GM18508 (cell line): ENCODE measurements around the gene DNAJC1.

ENCODE experiments used
- ATAC-seq: cut with Tn5 transposase; IDR thresholded peaks from one replicate; pipeline ENCODE4 v1.9.1; 2021; ENCODE audit warnings: moderate number of reproducible peaks; ENCODE audit not compliant: insufficient read depth, unreplicated experiment

Gene DNAJC1

GRCh38 chr10:22010973-22011408, 7.5 kb upstream of the DNAJC1 start:
- ATAC-seq = no peak

GRCh38 chr10:22010539-22010938, 7.0 kb upstream of the DNAJC1 start:
- no peak for ATAC-seq

DNA sequence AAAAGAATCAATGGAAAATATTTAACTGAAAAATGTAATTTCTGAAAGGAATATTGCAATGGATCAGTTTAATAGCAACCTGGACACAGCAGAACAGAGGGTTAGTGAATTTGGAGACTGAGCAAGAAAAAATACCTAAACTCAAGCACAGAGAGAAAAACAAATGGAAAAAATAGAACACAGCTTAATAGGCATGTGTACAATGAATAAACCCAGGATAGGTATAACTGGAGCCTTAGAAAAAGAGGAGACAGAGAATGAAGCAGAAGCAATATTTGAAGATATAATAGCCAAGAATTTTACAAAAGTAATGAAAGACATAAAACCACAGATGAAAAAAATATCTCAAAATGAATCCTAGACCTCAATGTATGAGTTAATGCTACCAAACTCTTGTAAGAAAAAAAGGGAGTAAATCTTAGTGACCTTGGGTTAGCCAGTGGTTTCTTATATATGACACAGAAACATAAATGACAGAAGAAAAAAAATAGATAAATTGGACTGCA, 2.9 kb upstream of the DNAJC1 start:
- ATAC-seq = no peak

- ATAC-seq = no peak
These were observed 2.2 kb upstream of the DNAJC1 start for GRCh38 chr10:22005763-22006162.

- peak; percentile 4 for ATAC-seq
These were observed 393 bp upstream of the DNAJC1 start for GRCh38 chr10:22003964-22004281.

DNA sequence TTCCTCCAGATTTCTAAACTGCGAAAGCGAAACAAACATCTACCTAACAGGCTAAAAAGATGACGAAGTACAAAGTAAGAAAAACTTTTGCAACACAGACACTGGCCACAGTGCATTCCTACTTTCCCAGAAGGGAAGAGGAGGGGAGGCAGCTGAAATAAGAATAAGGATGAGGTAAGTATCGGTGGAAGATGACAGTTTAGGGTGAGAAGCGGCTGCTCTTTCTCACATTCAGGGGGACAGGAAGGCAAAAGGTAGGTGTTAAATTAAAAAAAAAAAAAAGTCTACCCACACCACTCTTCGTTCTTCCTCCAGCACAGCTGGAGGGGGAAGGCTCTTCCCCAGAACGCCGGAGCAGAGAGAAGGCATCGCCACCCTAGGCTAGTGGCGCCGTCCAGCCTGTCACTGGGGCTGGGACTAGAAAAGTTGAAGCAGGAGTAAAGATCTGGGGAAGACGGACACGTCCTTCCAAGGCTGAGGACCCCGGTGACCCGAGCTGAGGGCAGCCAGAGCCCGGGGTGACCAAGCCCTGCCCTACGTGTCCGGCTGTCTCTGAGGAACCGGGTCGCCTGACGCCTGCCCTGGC, 846 bp downstream of the DNAJC1 start:
- ATAC-seq = no peak

DNA sequence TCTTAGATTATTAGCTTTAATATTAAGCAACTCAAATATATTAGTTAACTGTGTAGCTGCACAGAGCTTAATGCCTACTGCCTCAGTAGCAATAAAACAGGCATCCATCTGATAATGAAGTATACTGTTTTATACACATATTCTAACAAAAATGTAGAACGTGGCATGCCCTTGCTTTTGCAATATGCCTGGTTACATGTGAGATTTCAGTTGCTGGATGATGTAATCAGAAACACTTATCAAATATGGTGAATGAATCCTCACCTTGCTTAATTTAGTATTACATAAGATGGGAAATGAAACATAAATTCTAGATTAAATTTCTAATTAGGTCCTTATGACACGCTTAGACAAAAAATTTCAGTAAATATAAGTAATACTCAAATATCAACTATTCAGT, 8.0 kb downstream of the DNAJC1 start:
- ATAC-seq = no peak

GRCh38 chr10:21993360-21994001, 10.0 kb downstream of the DNAJC1 start:
- ATAC-seq = no peak

GRCh38 chr10:21991785-21992184, 11.7 kb downstream of the DNAJC1 start:
- ATAC-seq = no peak

DNA sequence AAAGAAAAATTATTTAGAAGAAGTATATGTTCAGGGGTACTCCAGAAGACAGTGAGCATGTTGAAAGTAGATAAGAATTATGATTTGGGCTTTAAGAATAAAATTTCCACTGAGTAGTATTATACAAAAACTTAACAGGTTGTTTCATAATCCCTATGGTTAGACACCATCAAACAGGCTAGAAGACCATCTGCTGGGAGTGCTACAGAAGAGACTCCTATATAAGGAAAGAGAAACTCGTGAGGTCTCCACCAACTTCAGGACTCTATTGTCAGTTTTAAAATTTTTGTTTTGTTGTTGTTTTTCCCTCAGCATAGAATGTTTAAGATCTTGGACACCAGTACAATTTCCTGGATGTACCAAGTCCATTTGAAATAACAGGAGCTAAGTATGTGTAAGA, 13.1 kb downstream of the DNAJC1 start:
- ATAC-seq = no peak

DNA sequence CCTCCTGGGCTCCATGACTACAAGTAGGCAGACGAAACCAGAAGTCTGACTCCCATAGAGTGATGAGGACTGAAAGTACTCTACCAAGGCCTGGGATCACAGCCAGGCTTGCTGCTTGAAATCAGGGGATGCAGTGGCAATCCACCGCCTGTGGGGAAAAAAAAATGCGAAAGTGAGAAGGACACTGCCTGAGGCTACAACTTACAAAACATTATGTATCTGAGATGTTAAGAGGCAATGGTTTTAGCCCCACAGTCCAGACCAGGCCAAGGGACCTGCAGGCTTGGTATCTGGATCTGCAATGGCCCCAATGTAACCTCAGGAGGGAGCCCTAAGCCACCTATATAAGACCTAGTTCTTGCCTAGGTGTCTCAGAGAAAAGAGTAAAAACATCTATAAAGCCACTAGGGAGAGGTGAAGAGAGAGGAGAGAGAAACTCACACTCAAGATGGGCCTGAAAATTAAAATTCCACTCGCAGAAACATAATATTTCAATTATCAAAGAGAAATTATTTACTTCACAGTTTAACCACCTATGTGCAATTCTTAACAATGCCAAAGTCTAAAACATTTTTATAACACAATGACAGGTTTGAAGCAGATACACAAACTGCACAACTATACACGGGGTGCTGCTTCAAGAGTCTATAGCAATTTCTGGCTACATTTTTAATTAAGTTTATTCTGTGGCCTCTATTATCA, 13.9 kb downstream of the DNAJC1 start:
- peak; percentile 57 for ATAC-seq

DNA sequence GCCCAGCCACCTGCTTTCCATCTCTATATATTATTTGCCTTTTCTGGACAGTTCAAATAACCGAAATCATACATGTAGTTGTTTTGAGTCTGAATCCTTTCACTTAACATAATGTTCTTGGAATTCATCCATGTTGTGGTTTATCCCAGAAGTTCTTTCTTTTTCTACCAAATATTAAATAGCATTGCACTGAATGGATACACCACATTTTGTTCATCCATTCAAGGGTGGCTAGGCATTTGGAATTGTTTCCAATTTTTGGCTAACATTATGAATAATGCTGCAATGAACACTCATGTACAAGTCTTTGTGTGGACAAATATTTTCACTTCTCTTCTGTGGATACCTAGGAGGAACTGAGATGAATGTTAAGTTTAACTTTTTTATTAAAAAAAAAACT, 18.0 kb downstream of the DNAJC1 start:
- no peak for ATAC-seq

GRCh38 chr10:21981118-21981517, 22.4 kb downstream of the DNAJC1 start:
- ATAC-seq = no peak

DNA sequence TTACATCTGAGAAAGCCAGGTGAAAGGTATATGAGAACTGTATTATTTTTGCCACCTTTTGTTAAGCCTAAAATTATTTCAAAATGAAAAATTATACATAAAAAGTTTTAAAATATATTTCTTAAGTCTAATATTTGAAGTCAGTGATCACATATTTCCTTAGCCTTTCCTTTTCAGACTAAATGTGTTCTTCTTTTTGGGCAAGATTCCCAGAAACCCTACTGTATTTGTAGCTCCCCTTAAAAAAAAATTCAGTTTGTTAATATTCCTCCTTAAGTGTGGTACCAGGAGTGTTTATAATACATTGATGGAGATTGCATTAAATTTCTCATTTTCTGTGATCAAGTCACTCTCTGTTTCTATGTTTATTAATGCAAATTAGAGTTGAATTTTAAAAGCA, 22.8 kb downstream of the DNAJC1 start:
- no peak for ATAC-seq

DNA sequence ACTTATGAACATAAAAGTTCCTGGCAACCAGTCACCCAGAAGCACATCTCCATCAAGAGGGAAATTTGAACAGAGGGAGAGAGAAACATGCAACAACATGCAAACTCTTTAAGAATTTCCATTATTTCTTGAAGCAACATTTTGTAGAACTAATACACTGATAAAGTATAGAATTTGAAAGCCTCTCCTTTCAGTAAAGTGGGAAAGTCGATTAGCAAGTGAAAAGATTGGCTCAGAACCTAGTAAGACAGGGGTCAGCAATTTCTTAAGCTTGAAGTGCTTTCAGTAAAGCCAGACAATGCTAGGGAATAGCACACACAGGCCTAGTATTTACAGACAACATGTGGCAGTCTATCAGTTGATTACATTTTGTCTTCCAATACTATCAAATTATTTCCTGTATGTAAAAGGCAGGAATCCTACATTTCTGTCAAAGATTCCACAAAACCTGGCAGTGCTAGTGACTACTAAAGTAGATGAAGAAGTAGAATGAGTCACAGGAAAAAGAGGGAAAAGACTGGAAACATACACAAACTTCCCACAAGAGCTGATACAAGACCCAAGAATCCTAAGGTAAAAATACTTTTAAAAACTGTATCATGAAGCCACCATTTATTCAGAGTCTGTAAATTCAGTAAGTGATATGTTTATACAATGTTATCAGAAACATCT, 25.2 kb downstream of the DNAJC1 start:
- ATAC-seq = no peak

DNA sequence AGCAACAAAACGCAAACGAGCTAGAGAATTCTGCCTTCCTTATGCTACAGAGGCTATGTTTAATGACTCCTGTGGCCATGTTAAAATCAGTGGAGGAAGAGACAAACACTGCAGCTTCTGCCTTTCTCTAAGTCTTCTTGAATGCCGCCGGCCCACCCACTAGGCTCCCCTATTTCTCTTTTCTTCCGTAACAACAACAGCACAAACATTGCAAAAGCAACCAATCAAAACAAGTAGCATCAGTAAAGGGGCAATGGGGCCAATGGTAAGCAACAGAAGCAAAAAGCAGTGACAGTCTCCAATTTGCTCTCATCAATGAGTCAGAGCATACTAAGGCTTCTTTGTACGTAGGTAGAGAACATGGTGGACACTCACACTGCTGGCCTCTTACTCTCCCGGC, 26.8 kb downstream of the DNAJC1 start:
- no peak for ATAC-seq

- ATAC-seq = no peak
These were observed 27.2 kb downstream of the DNAJC1 start for GRCh38 chr10:21976280-21976679.

GRCh38 chr10:21975378-21975990, 28.0 kb downstream of the DNAJC1 start:
- no peak for ATAC-seq

GRCh38 chr10:21972584-21972983, 30.9 kb downstream of the DNAJC1 start:
- ATAC-seq = no peak

DNA sequence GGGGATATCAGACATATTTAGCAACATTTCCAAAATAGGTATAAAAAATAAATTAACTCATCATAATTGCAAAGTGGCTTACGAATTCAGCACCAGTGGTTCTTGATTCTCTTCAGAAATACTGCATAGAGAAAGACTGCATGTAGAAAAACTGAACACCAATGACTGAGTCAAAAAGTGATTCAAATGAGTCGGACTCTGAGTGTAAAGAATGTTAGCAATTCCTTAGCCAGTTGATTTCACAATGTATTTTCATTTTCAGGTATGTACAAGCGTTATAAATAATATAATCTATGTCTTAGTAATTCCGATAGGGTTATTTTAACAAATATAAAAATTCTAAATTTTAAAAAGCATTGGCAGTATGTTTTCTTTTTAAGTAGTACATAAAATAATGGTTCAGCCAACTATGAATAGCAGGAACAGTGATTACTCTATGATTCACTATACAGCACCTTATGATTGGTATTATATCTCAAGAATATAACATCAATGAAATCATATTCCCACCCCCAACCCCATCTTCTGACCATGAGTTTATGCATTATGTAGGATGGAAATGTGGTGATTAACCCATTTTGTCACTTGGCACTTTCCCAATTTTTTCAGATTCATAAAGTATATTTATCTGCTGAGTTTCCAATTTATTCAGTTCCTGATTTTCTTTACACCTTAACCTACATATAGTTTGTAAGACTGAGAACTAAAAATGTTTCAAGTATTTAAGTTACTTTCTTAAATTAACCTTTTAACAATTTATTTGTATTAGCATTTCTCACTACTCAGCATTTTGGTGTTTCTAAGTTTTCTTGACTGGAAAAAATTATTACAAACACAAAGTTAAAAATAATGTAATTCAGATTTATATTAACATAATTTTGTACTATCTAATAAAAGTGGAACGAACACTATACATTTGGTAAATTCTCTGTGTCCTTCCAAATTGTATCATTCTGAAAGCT, 33.9 kb downstream of the DNAJC1 start:
- no peak for ATAC-seq
